ENCODE results near the gene MUC5B.

Gene MUC5B

GRCh38 chr11:1300569-1301187 lies 77.8 kb downstream of the MUC5B start:
- no peak for DNase-seq (ENCODE audit: low spot score)

DNA sequence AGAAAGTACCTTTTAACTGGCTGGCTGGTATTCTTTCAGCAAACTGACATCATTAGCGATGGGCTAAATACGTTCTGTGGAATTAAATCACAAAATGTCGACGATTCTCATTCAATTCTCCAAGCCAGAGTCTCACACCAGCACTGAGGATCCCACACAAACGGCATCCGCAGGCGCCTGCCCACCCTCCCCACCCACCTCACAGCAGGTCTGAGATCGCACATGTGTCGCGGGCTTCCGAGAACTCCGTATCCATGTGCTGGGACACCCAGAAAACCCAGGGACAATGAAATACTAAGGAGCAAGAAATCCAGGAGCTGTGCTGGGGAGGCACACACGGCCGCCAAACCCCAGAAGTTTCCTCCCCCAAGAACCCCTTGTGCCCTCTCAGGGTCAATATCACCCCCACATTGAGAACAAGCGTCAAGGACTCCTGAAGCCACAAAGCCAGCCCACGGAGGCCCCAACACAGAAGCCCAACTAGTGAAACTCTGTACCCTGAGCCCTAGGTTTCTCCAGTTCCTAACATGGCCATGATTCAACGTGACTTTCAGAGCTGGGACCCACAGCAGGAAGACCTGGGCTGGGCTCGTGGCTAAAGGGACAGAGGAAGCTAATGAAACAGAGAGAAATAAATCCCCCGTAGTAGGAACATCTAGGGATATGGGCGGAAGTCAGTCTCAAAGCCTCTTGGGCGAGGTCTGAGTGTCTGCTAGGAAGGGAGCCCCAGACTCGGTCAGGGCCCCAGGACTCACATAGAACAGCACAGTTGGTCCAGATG lies 78.5 kb downstream of the MUC5B start:
- DNase-seq (ENCODE audit: low spot score): no peak

- no peak for DNase-seq (ENCODE audit: low spot score)
Observed at GRCh38 chr11:1302041-1302460, 79.2 kb downstream of the MUC5B start.

DNA sequence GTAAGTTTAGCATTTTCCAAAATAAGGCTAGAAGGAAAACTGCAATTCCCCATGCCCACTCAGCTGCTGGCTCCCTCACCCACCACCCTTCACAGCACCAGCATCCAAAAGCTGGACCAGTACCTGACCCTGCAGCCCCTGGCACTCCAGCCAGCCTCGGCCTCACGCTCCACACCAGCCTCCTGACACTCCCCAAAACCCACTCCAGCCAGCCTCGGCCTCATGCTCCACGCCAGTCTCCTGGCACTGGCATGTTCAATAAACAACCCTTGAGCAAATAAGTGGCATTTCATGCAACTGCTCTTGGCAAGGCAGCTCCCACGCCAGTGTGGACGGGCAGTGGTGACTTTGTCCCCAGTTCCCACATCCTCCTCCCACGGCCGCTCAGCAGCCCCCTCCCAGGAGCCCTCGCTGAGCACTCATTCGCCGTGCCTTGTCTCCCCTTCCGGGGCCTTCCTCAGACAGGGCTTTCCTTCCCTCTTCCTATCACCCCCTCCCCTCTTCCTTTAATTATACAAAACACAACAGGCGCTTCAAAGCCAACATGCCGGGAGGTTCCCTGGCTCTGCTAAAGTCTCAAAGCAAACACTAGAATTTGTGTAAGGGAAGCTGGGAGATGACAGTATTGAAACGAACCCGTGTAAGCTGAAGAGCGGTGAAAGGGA lies 79.7 kb downstream of the MUC5B start:
- DNase-seq (ENCODE audit: low spot score): no peak

GRCh38 chr11:1303126-1303821 lies 80.4 kb downstream of the MUC5B start:
- DNase-seq (ENCODE audit: low spot score): no peak

DNA sequence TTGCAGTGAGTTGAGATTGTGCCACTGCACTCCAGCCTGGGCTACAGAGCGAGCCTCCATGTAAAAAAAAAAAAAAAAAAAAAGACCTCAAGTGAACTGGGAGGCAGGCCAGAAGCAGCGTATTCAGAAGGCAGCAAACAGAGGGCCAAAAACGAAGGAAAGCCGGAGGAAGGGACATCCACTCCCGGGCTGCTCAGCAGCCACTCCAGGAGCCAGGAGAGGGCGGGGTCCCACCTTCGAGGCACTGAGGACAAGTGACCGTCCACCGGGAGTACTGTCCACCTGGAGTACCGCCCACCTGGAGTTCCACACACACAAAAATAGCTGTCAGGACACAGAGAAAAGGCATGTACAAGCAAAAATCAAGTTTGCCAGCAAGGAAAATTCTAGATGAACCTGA lies 81.1 kb downstream of the MUC5B start:
- DNase-seq (ENCODE audit: low spot score): no peak

DNA sequence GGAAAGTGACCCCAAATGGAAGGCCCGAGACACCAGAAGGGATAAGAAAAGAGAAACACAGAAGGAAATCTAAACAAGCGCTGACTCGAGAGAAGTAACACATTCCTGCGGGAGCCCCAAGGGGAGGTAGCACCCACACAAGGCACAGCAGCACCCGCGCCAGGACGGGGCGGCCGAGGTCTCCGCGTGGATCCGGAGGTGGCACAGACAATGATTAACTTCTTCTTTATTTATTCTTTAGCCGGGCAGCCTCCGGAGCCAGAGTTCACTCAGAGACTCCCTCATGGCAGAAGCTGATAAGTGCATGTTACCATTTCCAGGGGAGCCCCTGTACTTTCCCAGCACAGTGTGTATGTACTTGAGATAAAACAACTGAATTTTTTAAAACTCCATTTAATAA lies 81.5 kb downstream of the MUC5B start:
- DNase-seq (ENCODE audit: low spot score): no peak

- DNase-seq (ENCODE audit: low spot score): no peak
Observed at GRCh38 chr11:1305063-1305495, 82.2 kb downstream of the MUC5B start.

DNA sequence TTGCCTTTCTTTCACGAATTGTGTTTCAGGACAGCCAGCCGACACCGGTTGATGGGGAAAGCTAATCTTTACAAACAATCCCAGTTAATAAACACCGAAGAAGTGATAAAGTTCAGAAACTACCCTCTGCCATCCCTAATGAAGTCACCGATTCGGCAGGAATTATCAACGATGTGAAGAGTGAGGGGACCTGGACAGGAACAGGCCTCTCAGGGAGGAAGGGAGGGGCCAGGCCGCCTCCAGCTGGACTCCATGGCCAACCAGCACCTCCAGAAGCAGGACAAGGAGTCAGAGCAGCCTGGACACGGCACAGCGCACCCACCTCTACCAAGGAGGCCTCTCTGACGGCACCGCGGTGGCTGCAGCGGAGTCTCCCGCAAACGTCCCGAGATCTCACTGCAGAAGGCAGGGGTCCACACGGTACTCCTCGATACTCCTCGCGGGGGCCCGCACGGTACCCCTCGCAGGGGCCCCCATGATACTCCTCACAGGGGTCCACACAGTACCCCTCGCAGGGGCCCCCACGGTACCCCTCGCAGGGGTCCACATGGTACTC lies 82.7 kb downstream of the MUC5B start:
- DNase-seq (ENCODE audit: low spot score): no peak

- no peak for DNase-seq (ENCODE audit: low spot score)
Observed at GRCh38 chr11:1306186-1307162, 83.6 kb downstream of the MUC5B start.

DNA sequence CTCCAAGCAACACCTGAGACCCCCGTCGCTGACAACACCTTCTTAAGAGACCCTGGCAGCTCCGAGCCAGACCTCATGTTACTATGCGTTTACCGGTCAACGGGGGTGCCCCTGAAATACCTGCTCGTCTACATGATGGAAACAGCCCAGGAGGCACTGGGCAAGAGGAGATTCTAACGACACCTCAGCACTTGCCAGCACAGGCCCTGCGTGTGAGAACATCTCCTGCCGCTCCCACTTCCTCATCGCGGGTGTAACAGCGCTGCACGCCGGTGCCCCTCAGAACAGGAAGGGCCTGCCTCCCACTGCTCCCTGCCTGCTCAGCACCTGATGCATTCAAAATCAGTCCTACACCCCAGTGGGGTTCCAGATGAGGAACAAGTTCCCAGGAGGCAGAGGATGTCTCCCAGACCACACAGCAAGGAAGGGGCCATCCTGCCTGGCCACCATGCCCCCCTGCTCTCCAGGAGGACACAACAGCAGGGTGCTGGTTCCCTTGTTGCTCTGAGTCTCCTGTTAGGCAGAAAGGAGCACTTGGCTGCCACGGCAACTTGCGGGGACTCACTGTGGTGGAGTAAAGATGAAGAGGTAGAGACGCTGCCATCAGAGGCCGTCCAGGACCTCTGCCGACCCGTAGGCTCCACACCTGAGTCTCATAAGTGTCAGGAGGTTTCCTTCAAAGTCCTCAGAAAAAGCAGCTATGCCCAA lies 84.5 kb downstream of the MUC5B start:
- no peak for DNase-seq (ENCODE audit: low spot score)

GRCh38 chr11:1307998-1308742 lies 85.3 kb downstream of the MUC5B start:
- no peak for DNase-seq (ENCODE audit: low spot score)

- DNase-seq (ENCODE audit: low spot score): no peak
Observed at GRCh38 chr11:1308743-1309497, 86.1 kb downstream of the MUC5B start.

DNA sequence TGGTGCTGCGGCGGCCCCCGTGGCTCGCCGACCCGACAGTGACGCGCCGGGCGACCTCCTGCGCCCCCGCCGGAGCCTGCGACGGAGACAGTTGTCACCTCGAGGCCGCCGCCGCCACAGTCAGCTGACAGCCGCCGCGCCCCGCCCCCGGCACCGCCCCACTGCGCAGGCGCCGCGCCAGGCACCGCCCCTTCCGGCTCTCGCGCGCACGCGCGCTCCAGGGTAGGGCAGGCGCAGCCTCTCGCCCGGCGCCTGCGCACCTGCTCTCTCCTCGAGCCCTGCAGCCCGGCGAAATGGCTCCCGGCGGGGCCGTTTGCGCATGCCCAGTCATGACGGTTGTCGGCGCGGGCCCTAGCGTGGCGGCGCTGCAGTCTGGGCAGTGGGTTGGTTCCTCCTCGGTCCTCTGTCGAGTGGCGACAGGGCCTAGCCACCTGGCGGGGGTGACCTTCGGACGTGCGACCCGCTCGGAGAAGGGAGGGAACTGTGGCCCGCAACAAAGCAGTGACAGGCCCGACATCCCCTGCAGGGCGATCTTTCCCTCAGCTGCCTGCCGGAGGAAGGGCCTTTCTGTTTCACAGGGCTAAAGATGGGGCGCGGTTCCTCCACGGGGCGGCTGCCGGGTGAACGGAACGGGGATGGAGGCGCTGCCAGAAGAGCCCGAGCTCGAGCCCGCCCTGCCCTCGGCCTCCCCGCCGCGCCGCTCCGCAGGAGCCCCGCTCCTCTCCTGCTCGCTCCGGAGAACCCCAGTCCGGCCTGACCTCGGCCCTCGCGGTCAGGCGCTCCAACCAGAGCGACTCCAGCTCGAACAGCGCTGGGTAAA lies 86.8 kb downstream of the MUC5B start, which contains the start of gene TOLLIP:
TOLLIP (minus strand) TSS at position 135 of the 820 bp plus-strand sequence; CDS start at position 1, 134 bp downstream.
- peak; percentile 99 for DNase-seq (ENCODE audit: low spot score)

- DNase-seq (ENCODE audit: low spot score): no peak
Observed at GRCh38 chr11:1310318-1310687, 87.4 kb downstream of the MUC5B start.

DNA sequence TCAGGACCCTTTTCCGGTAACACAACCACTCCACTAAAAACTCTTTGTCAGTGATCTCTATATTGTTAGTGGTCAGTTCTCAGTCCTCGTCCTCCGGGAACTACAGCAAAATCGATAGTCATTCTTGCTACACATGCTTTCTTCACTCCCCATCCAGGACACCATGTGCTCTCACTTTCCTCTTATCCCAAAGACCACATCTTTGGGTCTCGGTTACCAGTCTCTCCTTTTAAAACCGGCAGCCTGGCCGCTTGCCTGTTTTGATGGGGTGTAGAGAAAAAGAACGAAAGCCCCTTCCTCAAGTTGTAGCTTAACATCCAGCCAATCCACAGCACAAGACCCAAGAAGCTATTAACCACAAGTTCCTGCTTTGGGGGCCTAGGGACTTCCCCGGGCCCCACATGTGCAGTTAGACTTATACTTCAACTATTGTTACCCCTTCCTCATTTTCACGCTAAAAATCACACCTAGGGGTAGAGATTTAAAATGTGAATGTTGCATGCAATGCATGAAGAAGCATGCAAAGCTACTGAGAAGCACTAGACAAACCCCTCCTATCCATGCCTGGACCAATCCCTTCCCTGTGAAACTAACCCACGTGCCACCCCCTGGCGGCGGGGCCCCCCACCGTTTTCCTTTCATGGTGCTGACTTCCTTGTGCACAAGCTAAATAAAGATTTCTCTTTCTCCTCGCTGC lies 88.1 kb downstream of the MUC5B start:
- DNase-seq (ENCODE audit: low spot score): no peak

Measured in COLO829 (cell line).